Loucy (cell line): ENCODE data around the gene PHLDB2.

Experiments used
- EZH2phosphoT487 ChIP-seq: fragments of 200-600 bp; IDR thresholded peaks from 2 replicates; pipeline ENCODE4 v1.6.1; 2018; ENCODE audit warnings: antibody characterized with exemption, mild to moderate bottlenecking, moderate library complexity, borderline replicate concordance
- TF ChIP-seq, protein P1 (sequence below): fragments of 200-600 bp; sonication (generic); conservative IDR thresholded peaks from 2 replicates; pipeline ENCODE4 v1.5.1; 2014; ENCODE audit warnings: mild to moderate bottlenecking, antibody characterized with exemption, low read length

DNA sequence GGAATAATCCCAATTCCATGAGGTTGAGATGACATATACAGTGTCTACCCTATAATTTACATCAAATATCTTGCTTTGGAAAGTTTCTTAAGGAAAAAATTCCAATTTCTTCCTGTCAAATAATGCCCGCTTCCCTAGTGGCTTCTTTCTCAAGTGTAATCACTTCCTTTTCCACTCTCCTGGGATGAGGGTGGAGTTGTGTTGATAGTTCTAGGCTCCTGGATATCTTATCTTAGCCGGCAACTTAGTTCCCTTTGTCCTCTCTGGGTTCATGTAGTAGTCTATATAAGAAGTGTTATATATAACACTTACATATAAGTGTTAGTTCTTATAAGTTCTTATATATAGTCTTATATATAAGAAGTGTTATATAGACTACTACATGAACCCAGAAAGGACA, 150.6 kb downstream of the PHLDB2 start:
- TF ChIP-seq, protein P1, sequence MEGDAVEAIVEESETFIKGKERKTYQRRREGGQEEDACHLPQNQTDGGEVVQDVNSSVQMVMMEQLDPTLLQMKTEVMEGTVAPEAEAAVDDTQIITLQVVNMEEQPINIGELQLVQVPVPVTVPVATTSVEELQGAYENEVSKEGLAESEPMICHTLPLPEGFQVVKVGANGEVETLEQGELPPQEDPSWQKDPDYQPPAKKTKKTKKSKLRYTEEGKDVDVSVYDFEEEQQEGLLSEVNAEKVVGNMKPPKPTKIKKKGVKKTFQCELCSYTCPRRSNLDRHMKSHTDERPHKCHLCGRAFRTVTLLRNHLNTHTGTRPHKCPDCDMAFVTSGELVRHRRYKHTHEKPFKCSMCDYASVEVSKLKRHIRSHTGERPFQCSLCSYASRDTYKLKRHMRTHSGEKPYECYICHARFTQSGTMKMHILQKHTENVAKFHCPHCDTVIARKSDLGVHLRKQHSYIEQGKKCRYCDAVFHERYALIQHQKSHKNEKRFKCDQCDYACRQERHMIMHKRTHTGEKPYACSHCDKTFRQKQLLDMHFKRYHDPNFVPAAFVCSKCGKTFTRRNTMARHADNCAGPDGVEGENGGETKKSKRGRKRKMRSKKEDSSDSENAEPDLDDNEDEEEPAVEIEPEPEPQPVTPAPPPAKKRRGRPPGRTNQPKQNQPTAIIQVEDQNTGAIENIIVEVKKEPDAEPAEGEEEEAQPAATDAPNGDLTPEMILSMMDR, result no peak
- no peak for TF ChIP-seq EZH2phosphoT487
